ENCODE measurements around the gene SPTB. TPM values are rescaled to one million over a fixed set of nuclear protein-coding genes. Genes with fewer than 3 reads are reported as not detected.

SPTB gene
- total RNA-seq, 1 experiment from 2014 or later: 0.43 TPM

- TF ChIP-seq CTCF (conservative IDR thresholded peaks at IDR 0.05; ENCODE audit: low read depth, low read length): no peak
- TF ChIP-seq EZH2 (IDR thresholded peaks at IDR 0.05; ENCODE audit: borderline replicate concordance, low read depth, low read length, poor library complexity, severe bottlenecking): no peak
- Histone ChIP-seq H3K36me3 (ENCODE audit: insufficient read depth, low read length, poor library complexity, severe bottlenecking) (no peaks in the 10 kb centered on the region), H3K27ac (ENCODE audit: low read depth, low read length, poor library complexity, severe bottlenecking) (no peak overlapping the region), H3K27me3 (replicated peaks; ENCODE audit: insufficient read depth, low read depth, low read length, poor library complexity) (peaks cover 64% of the 10 kb centered on the region), H3K4me3 (ENCODE audit: low read depth, low read length, poor library complexity, severe bottlenecking) (peak overlapping the region; percentile 62), H3K9me3 (ENCODE audit: low read depth, low read length, poor library complexity, severe bottlenecking) (no peaks in the 10 kb centered on the region), H3K4me1 (ENCODE audit: insufficient read depth, low read length, poor library complexity, severe bottlenecking) (no peaks in the 10 kb centered on the region)
- CTCF ChIA-PET: interaction anchor here (0.6 to 1.6 kb wide), 4 partner anchors 9 to 439 kb away, joined by 3 to 8 read pairs (median 6); no protein-coding TSS in a partner anchor
- BruUV-seq (replicated peaks): no TSS peak
- intact Hi-C loops (cut with micrococcal nuclease; ENCODE audit: unreplicated experiment): no loop called here
- POLR2A ChIA-PET (ENCODE audit: low non-redundant PET): no interaction called here
- DNase-seq (ENCODE audit: low spot score): no peak
Measured at GRCh38 chr14:64878837-64879634, 671 bp downstream of the SPTB start.

GRCh38 chr14:64877846-64878245, 1.9 kb downstream of the SPTB start:
- Histone ChIP-seq H3K4me1 (ENCODE audit: insufficient read depth, low read length, poor library complexity, severe bottlenecking) (no peaks in the 10 kb centered on the region), H3K36me3 (ENCODE audit: insufficient read depth, low read length, poor library complexity, severe bottlenecking) (no peaks in the 10 kb centered on the region), H3K4me3 (ENCODE audit: low read depth, low read length, poor library complexity, severe bottlenecking) (no peak overlapping the region), H3K27ac (ENCODE audit: low read depth, low read length, poor library complexity, severe bottlenecking) (no peak overlapping the region), H3K9me3 (ENCODE audit: low read depth, low read length, poor library complexity, severe bottlenecking) (no peaks in the 10 kb centered on the region), H3K27me3 (replicated peaks; ENCODE audit: insufficient read depth, low read depth, low read length, poor library complexity) (peaks cover 52% of the 10 kb centered on the region)
- no TSS peak for BruUV-seq (replicated peaks)
- ChIA-PET POLR2A (ENCODE audit: low non-redundant PET) (no interaction called here), CTCF (interaction anchor here (1.6 kb wide), 1 partner anchor 54 kb away, joined by 3 read pairs; no protein-coding TSS in a partner anchor)
- TF ChIP-seq CTCF (conservative IDR thresholded peaks at IDR 0.05; ENCODE audit: low read depth, low read length): no peak
- no peak for TF ChIP-seq EZH2 (IDR thresholded peaks at IDR 0.05; ENCODE audit: borderline replicate concordance, low read depth, low read length, poor library complexity, severe bottlenecking)
- intact Hi-C loops (cut with micrococcal nuclease; ENCODE audit: unreplicated experiment): no loop called here
- DNase-seq (ENCODE audit: low spot score): no peak

DNA sequence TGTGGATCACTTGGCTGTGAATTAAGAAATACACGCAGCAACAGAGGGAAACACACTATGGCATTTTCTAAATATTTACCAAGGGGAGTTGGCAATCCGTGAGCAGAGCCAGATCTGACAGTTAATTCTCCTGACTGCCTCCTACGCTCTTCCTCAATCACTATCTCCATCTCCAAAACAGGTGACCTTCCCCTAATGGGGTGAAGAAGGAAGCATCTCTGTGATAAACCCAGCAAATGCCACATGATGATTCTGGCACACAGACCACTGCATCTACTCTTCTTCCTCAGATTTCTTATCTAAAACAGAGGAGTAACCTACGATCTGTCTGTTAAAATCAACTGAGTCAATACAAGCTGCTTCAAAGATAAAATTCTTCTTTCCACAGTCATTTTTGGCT, 4.4 kb downstream of the SPTB start:
- no peak for DNase-seq (ENCODE audit: low spot score)
- Histone ChIP-seq H3K4me3 (ENCODE audit: low read depth, low read length, poor library complexity, severe bottlenecking) (no peak overlapping the region), H3K9me3 (ENCODE audit: low read depth, low read length, poor library complexity, severe bottlenecking) (no peaks in the 10 kb centered on the region), H3K27me3 (replicated peaks; ENCODE audit: insufficient read depth, low read depth, low read length, poor library complexity) (peaks cover 34% of the 10 kb centered on the region), H3K36me3 (ENCODE audit: insufficient read depth, low read length, poor library complexity, severe bottlenecking) (no peaks in the 10 kb centered on the region), H3K4me1 (ENCODE audit: insufficient read depth, low read length, poor library complexity, severe bottlenecking) (no peaks in the 10 kb centered on the region), H3K27ac (ENCODE audit: low read depth, low read length, poor library complexity, severe bottlenecking) (no peak overlapping the region)
- TF ChIP-seq CTCF (conservative IDR thresholded peaks at IDR 0.05; ENCODE audit: low read depth, low read length) (no peak), EZH2 (IDR thresholded peaks at IDR 0.05; ENCODE audit: borderline replicate concordance, low read depth, low read length, poor library complexity, severe bottlenecking) (no peak)
- ChIA-PET CTCF (no interaction called here), POLR2A (ENCODE audit: low non-redundant PET) (no interaction called here)
- intact Hi-C loops (cut with micrococcal nuclease; ENCODE audit: unreplicated experiment): no loop called here
- BruUV-seq (replicated peaks): no TSS peak
